Lower leg skin (tissue), 4 donors: Measurements from ENCODE around the gene TMEM213. TPM values are rescaled to one million over a fixed set of nuclear protein-coding genes. Genes with fewer than 3 reads are reported as not detected.

ENCODE experiments used
- DNase-seq, 2 donors: peaks; one replicate each; pipeline ENCODE4 v3.0.0-alpha.2; 2019; ENCODE audit warnings: low spot score in 2 of 2
- H3K4me3 ChIP-seq: fragments of 200-600 bp; sonication (generic); 2 replicates; pipeline ENCODE4 v1.5.1; 2017; ENCODE audit warnings: mild to moderate bottlenecking, low read depth; ENCODE audit not compliant: poor library complexity, severe bottlenecking
- CTCF ChIP-seq, 3 donors: fragments of 450-650 bp; IDR thresholded peaks; one replicate each; pipeline ENCODE4 v1.5.1; 2016; ENCODE audit warnings: antibody characterized with exemption in 3 of 3, mild to moderate bottlenecking in 3 of 3, moderate library complexity in 2 of 3
- POLR2A ChIP-seq, 2 donors: fragments of 450-650 bp; IDR thresholded peaks; one replicate each; pipeline ENCODE4 v1.6.1; 2016 to 2017; ENCODE audit warnings: antibody characterized with exemption in 2 of 2, mild to moderate bottlenecking in 1 of 2, moderate library complexity in 1 of 2
- WGBS, 2 donors: methylation state at CpG; one replicate each; pipeline ENCODE4 v1.1.5; 2018; 5-methylcytosine and 5-hydroxymethylcytosine counted together
- intact Hi-C: fragments of 100-400 bp; cut with DNase I; formaldehyde crosslinking; loops from one replicate; pipeline ENCODE4 v1.15.0; 2023; ENCODE audit warnings: low total_unique reads
- total RNA-seq, 4 donors: library from RNA; depleted of rRNA; stranded (reverse); fragments of >200 nt; gene quantifications; one replicate each; pipeline ENCODE4 v1.1.0, GENCODE V29; 2016

The TMEM213 gene
- total RNA-seq, 4 donors from 2014 or later: 2.5 to 13.3 (median 6.5) TPM

- no peak for DNase-seq
- TF ChIP-seq POLR2A (IDR thresholded peaks at IDR 0.05) (no peak), CTCF (IDR thresholded peaks at IDR 0.05) (no peak)
- no peak overlapping the region for H3K4me3 ChIP-seq
- WGBS, 2 donors: 91% methylated on average over 11 of the region's 11 CpGs
- intact Hi-C loops: no loop called here
These were observed 27.4 kb downstream of the TMEM213 start for GRCh38 chr7:138825049-138825721.

GRCh38 chr7:138828302-138828701 is 30.5 kb downstream of the TMEM213 start:
- intact Hi-C loops: no loop called here
- H3K4me3 ChIP-seq: no peak overlapping the region
- no peak for DNase-seq
- WGBS, 2 donors: 66 to 71% methylated on average over 2 of the region's 2 CpGs
- TF ChIP-seq CTCF (IDR thresholded peaks at IDR 0.05) (no peak), POLR2A (IDR thresholded peaks at IDR 0.05) (no peak)

GRCh38 chr7:138829335-138829734 is 31.5 kb downstream of the TMEM213 start:
- 84 to 89% methylated on average over 11 of the region's 11 CpGs for WGBS, 2 donors
- intact Hi-C loops: no loop called here
- no peak for TF ChIP-seq CTCF (IDR thresholded peaks at IDR 0.05)
- TF ChIP-seq POLR2A (IDR thresholded peaks at IDR 0.05): no peak

GRCh38 chr7:138832966-138833365 is 35.2 kb downstream of the TMEM213 start:
- 91 to 94% methylated on average over 10 of the region's 10 CpGs for WGBS, 2 donors
- no peak for DNase-seq
- no peak overlapping the region for H3K4me3 ChIP-seq
- TF ChIP-seq CTCF (IDR thresholded peaks at IDR 0.05) (no peak), POLR2A (IDR thresholded peaks at IDR 0.05) (no peak)
- intact Hi-C loops: no loop called here

More at GRCh38 chr7:138829335-138829734, 31.5 kb downstream of the TMEM213 start:
- no peak overlapping the region for H3K4me3 ChIP-seq
- DNase-seq: no peak

GRCh38 chr7:138833596-138833995 is 35.8 kb downstream of the TMEM213 start:
- DNase-seq: no peak
- WGBS, 2 donors: 67 to 75% methylated on average over 5 of the region's 5 CpGs
- TF ChIP-seq POLR2A (IDR thresholded peaks at IDR 0.05): no peak
- no peak for TF ChIP-seq CTCF (IDR thresholded peaks at IDR 0.05)
- no peak overlapping the region for H3K4me3 ChIP-seq
- intact Hi-C loops: no loop called here

- no peak for DNase-seq
- 95% methylated on average over 9 of the region's 9 CpGs for WGBS, 2 donors
- TF ChIP-seq CTCF (IDR thresholded peaks at IDR 0.05) (no peak), POLR2A (IDR thresholded peaks at IDR 0.05) (no peak)
- intact Hi-C loops: no loop called here
- H3K4me3 ChIP-seq: no peak overlapping the region
These were observed 36.8 kb downstream of the TMEM213 start for GRCh38 chr7:138834583-138834982.
